SJCRH30 (cell line): ENCODE data around the gene WDFY4. TPM values are rescaled to one million over a fixed set of nuclear protein-coding genes. Genes with fewer than 3 reads are reported as not detected.

Source experiments
- DNase-seq, 2 experiments: peaks; one replicate each; pipeline ENCODE4 v3.0.0-alpha.2; 2015 to 2020
- H3K27ac ChIP-seq: fragments of 250-450 bp; sonication (Bioruptor Pico); 2 replicates; pipeline ENCODE4 v1.5.1; 2020; ENCODE audit warnings: mild to moderate bottlenecking, moderate library complexity
- H3K27me3 ChIP-seq: fragments of 250-450 bp; sonication (Bioruptor Pico); 2 replicates; pipeline ENCODE4 v1.5.1; 2020; ENCODE audit warnings: mild to moderate bottlenecking, moderate library complexity
- H3K36me3 ChIP-seq: fragments of 250-450 bp; sonication (Bioruptor Pico); 2 replicates; pipeline ENCODE4 v1.5.1; 2020; ENCODE audit warnings: mild to moderate bottlenecking, moderate library complexity
- H3K4me1 ChIP-seq: fragments of 250-450 bp; sonication (Bioruptor Pico); 2 replicates; pipeline ENCODE4 v1.5.1; 2020; ENCODE audit warnings: mild to moderate bottlenecking, moderate library complexity
- H3K4me3 ChIP-seq: fragments of 250-450 bp; sonication (Bioruptor Pico); 2 replicates; pipeline ENCODE4 v1.5.1; 2020; ENCODE audit warnings: mild to moderate bottlenecking, moderate library complexity
- H3K9me3 ChIP-seq: fragments of 250-450 bp; sonication (Bioruptor Pico); replicated peaks from 2 replicates; pipeline ENCODE4 v1.5.1; 2020; ENCODE audit warnings: mild to moderate bottlenecking, moderate library complexity
- total RNA-seq: library from RNA; depleted of rRNA; stranded (reverse); fragments of >200 nt; shearing (Covaris generic); gene quantifications from 2 replicates; pipeline ENCODE4 v1.2.3, GENCODE V29; 2014

WDFY4 gene
- total RNA-seq, 1 experiment from 2014 or later = not detected

- Histone ChIP-seq H3K27ac (no peak overlapping the region), H3K4me1 (no peaks in the 10 kb centered on the region), H3K27me3 (no peaks in the 10 kb centered on the region; the same call in 1 of the 2 replicates), H3K9me3 (no peaks in the 10 kb centered on the region), H3K4me3 (no peak overlapping the region), H3K36me3 (no peaks in the 10 kb centered on the region)
- no peak for DNase-seq
Measured at GRCh38 chr10:48817141-48817540, 132.5 kb downstream of the WDFY4 start.

- H3K27me3 ChIP-seq = no peaks in the 10 kb centered on the region; the same call in 1 of the 2 replicates
- no peak overlapping the region for H3K27ac ChIP-seq
- no peaks in the 10 kb centered on the region for H3K4me1 ChIP-seq
- H3K4me3 ChIP-seq = no peak overlapping the region
- DNase-seq = no peak
- no peaks in the 10 kb centered on the region for H3K36me3 ChIP-seq
- H3K9me3 ChIP-seq = no peaks in the 10 kb centered on the region
Measured at GRCh38 chr10:48818081-48818480, 133.4 kb downstream of the WDFY4 start.

DNA sequence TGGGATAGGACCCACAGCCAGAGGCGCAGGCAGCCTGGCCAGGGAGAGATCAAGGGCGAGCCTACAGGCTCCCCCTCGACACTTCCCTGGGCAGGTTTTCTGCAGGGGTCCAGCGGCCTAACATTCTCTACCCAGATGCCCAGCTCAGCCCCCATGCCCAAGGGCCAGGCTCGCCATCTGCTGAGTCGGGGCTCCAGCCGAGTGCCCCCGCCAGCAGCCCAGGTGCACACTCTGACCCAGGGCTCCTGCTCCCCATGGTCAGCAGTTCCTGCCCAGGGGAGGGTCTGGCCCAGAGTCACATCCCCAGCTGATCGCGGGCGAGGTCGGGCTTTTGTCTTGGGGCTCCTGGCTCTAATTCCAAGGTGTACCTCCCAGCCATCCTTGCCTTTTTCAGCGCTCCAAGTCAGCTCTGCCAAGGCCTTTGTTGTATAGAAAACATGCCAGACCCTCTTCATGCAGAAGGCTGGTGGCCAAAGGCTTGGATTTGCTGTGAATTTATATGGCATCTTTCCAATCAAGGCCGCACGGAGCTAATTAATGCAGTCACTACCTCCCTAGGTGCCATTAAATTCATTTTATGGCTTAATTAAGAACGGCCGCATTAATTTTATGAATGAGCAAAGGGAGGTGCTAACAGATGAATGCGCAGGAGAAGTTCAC lies 134.3 kb downstream of the WDFY4 start:
- no peaks in the 10 kb centered on the region for H3K9me3 ChIP-seq
- no peaks in the 10 kb centered on the region; the same call in 1 of the 2 replicates for H3K27me3 ChIP-seq
- no peaks in the 10 kb centered on the region for H3K36me3 ChIP-seq
- no peak overlapping the region for H3K4me3 ChIP-seq
- DNase-seq = no peak
- no peak overlapping the region for H3K27ac ChIP-seq
- no peaks in the 10 kb centered on the region for H3K4me1 ChIP-seq

- Histone ChIP-seq H3K27me3 (no peaks in the 10 kb centered on the region; the same call in 1 of the 2 replicates), H3K4me1 (no peaks in the 10 kb centered on the region), H3K27ac (no peak overlapping the region), H3K36me3 (no peaks in the 10 kb centered on the region), H3K4me3 (no peak overlapping the region), H3K9me3 (no peaks in the 10 kb centered on the region)
- no peak for DNase-seq
Measured at GRCh38 chr10:48819783-48820182, 135.1 kb downstream of the WDFY4 start.

GRCh38 chr10:48820231-48820630 lies 135.6 kb downstream of the WDFY4 start:
- H3K36me3 ChIP-seq = no peaks in the 10 kb centered on the region
- no peak overlapping the region for H3K27ac ChIP-seq
- H3K9me3 ChIP-seq = no peaks in the 10 kb centered on the region
- no peak overlapping the region for H3K4me3 ChIP-seq
- no peak for DNase-seq
- H3K27me3 ChIP-seq = no peaks in the 10 kb centered on the region; the same call in 1 of the 2 replicates
- no peaks in the 10 kb centered on the region for H3K4me1 ChIP-seq

DNA sequence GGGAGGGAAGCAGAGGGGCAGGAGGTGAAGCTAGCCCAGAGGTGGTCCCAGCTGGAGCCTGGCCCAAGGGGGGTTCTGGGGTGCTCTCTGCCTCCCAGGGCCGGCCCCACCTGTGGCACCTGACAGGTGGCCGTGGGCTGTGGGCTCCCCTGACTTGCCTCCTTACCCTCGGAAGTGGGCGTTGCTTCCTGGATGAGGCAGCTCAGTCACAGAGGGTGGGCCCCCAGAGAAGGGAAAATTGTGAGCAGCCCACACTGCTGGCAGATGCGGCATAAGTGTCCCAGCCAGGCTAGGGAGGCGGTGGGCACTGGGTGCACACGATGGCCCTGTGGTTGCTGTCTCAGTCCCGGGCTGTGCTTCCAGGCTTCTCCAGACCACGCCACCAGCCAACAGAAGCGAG lies 136.0 kb downstream of the WDFY4 start:
- Histone ChIP-seq H3K9me3 (no peaks in the 10 kb centered on the region), H3K36me3 (no peaks in the 10 kb centered on the region), H3K4me3 (no peak overlapping the region), H3K4me1 (no peaks in the 10 kb centered on the region), H3K27ac (no peak overlapping the region), H3K27me3 (no peaks in the 10 kb centered on the region; the same call in 1 of the 2 replicates)
- no peak for DNase-seq

DNA sequence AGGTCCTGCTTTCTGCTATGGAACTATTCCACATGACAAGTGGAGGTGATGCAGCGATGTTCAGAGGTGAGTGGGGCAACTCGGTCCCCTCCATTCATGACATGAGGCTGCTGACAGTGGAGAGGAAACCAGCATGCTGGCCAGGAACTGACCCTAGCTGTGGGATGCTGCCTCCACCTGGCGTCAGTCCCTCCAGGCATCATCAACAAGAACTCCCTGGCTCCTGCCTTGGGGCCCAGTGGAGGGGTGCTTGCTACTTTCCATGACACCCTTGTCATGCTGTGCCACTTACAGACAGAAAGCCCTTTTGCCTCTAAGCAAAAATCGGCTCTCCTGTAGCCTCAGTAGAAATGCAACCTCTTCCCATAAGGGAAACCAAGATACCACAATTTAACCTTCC lies 136.4 kb downstream of the WDFY4 start:
- Histone ChIP-seq H3K4me3 (no peak overlapping the region), H3K27me3 (no peaks in the 10 kb centered on the region; the same call in 1 of the 2 replicates), H3K27ac (no peak overlapping the region), H3K9me3 (no peaks in the 10 kb centered on the region), H3K36me3 (no peaks in the 10 kb centered on the region), H3K4me1 (no peaks in the 10 kb centered on the region)
- DNase-seq = no peak

GRCh38 chr10:48821692-48822091 lies 137.0 kb downstream of the WDFY4 start:
- Histone ChIP-seq H3K4me1 (no peaks in the 10 kb centered on the region), H3K9me3 (no peaks in the 10 kb centered on the region), H3K27ac (no peak overlapping the region), H3K27me3 (no peaks in the 10 kb centered on the region; the same call in 1 of the 2 replicates), H3K4me3 (no peak overlapping the region), H3K36me3 (no peaks in the 10 kb centered on the region)
- DNase-seq = no peak

- Histone ChIP-seq H3K27me3 (no peaks in the 10 kb centered on the region), H3K4me3 (no peak overlapping the region), H3K9me3 (no peaks in the 10 kb centered on the region), H3K4me1 (no peaks in the 10 kb centered on the region), H3K36me3 (no peaks in the 10 kb centered on the region), H3K27ac (no peak overlapping the region)
- no peak for DNase-seq
Measured at GRCh38 chr10:48833674-48834073, 149.0 kb downstream of the WDFY4 start.

DNA sequence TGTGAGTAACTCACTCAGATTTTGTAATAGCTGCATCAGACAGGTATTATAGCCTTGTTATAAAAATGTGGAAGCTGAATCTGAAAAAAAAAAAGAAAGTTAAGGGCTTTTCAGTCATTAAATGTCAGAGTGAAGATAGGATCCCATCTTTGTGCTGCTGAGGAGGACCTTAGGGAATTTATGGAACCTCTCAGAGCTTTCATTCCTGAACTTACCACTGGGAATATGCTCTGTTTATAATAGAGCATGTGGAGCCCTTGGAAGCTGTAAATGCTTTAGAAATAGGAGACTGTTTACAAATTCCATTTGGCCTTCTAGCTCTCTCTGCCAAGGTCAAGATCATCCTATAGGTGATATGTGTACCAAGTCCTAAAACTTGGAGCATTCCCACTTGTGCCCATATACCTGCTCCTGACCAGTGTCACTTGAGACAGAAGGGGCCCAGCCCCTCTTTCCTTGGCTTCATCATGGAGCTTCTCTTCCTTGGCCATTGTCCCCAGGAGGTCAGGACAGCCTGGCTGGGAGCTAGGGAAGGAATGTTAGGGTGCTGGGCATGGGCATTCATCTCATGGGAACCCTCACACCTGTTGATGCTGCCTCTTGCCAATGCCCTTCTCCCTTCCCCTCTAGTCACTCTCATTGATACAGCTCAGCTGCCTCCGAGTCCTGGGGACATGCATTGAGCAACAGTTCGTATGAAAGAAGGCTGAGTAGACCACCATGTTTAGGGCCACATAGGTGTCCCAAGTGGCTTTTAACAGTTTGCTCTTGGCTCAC lies 149.7 kb downstream of the WDFY4 start:
- Histone ChIP-seq H3K4me3 (no peak overlapping the region), H3K36me3 (no peaks in the 10 kb centered on the region), H3K27ac (no peak overlapping the region), H3K9me3 (no peaks in the 10 kb centered on the region), H3K4me1 (no peaks in the 10 kb centered on the region), H3K27me3 (no peaks in the 10 kb centered on the region)
- no peak for DNase-seq

GRCh38 chr10:48835781-48836180 lies 151.1 kb downstream of the WDFY4 start:
- Histone ChIP-seq H3K27ac (no peak overlapping the region), H3K4me1 (no peaks in the 10 kb centered on the region), H3K9me3 (no peaks in the 10 kb centered on the region), H3K27me3 (no peaks in the 10 kb centered on the region), H3K36me3 (no peaks in the 10 kb centered on the region), H3K4me3 (no peak overlapping the region)
- no peak for DNase-seq

- no peaks in the 10 kb centered on the region for H3K9me3 ChIP-seq
- no peak for DNase-seq
Measured at GRCh38 chr10:48836605-48837004, 151.9 kb downstream of the WDFY4 start.

GRCh38 chr10:48838834-48839233 lies 154.2 kb downstream of the WDFY4 start:
- Histone ChIP-seq H3K36me3 (no peaks in the 10 kb centered on the region), H3K27ac (no peak overlapping the region), H3K4me1 (no peaks in the 10 kb centered on the region), H3K4me3 (no peak overlapping the region), H3K27me3 (no peaks in the 10 kb centered on the region), H3K9me3 (no peaks in the 10 kb centered on the region)
- DNase-seq = peak in 1 of 2 experiments; percentile 1

More at GRCh38 chr10:48836605-48837004, 151.9 kb downstream of the WDFY4 start:
- H3K27me3 ChIP-seq = no peaks in the 10 kb centered on the region
- H3K36me3 ChIP-seq = no peaks in the 10 kb centered on the region
- no peak overlapping the region for H3K27ac ChIP-seq
- H3K4me3 ChIP-seq = no peak overlapping the region
- H3K4me1 ChIP-seq = no peaks in the 10 kb centered on the region

GRCh38 chr10:48839809-48840679 lies 155.4 kb downstream of the WDFY4 start:
- Histone ChIP-seq H3K36me3 (no peaks in the 10 kb centered on the region), H3K27me3 (no peaks in the 10 kb centered on the region), H3K4me3 (no peak overlapping the region), H3K4me1 (no peaks in the 10 kb centered on the region), H3K9me3 (no peaks in the 10 kb centered on the region), H3K27ac (no peak overlapping the region)
- DNase-seq = no peak

GRCh38 chr10:48842231-48842630 lies 157.6 kb downstream of the WDFY4 start:
- DNase-seq = no peak
- H3K9me3 ChIP-seq = no peaks in the 10 kb centered on the region
- no peaks in the 10 kb centered on the region for H3K4me1 ChIP-seq
- H3K27ac ChIP-seq = no peak overlapping the region
- H3K36me3 ChIP-seq = no peaks in the 10 kb centered on the region
- no peak overlapping the region for H3K4me3 ChIP-seq
- H3K27me3 ChIP-seq = no peaks in the 10 kb centered on the region
